ENCODE measurements around the gene KRTAP2-3.
"Not testable (repeated sequence)": the region's sequence is repeated elsewhere in the genome, so short reads cannot be mapped to it uniquely, and the experiment has no call there.

Gene KRTAP2-3

GRCh38 chr17:41101586-41102259 is 41.8 kb upstream of the KRTAP2-3 start, which contains the start of gene KRTAP4-16:
TSS of gene KRTAP4-16 (minus strand) at chr17:41102209. CDS start at chr17:41102209, 0 bp downstream.
- Histone ChIP-seq H3K4me3 (ENCODE audit: severe bottlenecking) (no peak within 1 kb of the TSS), H3K27ac (ENCODE audit: poor library complexity, severe bottlenecking) (peak within 1 kb of the TSS; percentile 70), H3K9me3 (ENCODE audit: severe bottlenecking) (peaks cover 3% of the 10 kb centered on the region), H3K36me3 (ENCODE audit: low read depth) (no peaks in the 10 kb centered on the region), H3K27me3 (ENCODE audit: insufficient read depth, poor library complexity, severe bottlenecking) (no peaks in the 10 kb centered on the region), H3K4me1 (ENCODE audit: insufficient read depth, poor library complexity, severe bottlenecking) (peaks cover 33% of the 10 kb centered on the region)
- ATAC-seq (ENCODE audit: low read depth) (no peak), DNase-seq (ENCODE audit: low spot score) (no peak)
- no peak for TF ChIP-seq CTCF (IDR thresholded peaks at IDR 0.05; ENCODE audit: poor library complexity, severe bottlenecking)

GRCh38 chr17:41099682-41100480 is 40.0 kb upstream of the KRTAP2-3 start:
- not testable (repeated sequence) for H3K27me3 ChIP-seq (ENCODE audit: insufficient read depth, poor library complexity, severe bottlenecking); H3K4me3 ChIP-seq (ENCODE audit: severe bottlenecking); H3K36me3 ChIP-seq (ENCODE audit: low read depth); H3K9me3 ChIP-seq (ENCODE audit: severe bottlenecking); DNase-seq (ENCODE audit: low spot score)
- Histone ChIP-seq H3K4me1 (ENCODE audit: insufficient read depth, poor library complexity, severe bottlenecking) (peaks cover 33% of the 10 kb centered on the region), H3K27ac (ENCODE audit: poor library complexity, severe bottlenecking) (peak overlapping the region; percentile 89)
- ATAC-seq (ENCODE audit: low read depth): peak; percentile 81

DNA sequence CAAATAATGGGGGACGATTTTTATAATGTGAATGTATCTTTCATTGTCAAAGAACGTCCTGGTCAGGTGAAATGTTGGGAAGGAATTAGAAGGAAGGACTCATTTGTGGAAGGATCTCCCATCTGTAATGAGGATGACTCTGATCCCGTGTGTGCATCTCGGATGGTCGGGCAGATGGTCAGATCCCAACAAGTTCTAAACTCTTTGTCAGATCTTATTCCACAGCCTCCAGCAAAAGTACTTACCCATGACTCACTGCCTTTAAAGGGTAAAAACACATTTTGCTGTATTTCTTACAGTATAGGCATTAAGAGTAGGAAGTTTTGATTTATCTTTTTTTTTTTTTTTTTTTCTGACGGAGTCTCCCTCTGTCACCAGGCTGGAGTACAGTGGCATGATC is 38.6 kb upstream of the KRTAP2-3 start:
- no peak for DNase-seq (ENCODE audit: low spot score)
- no peak overlapping the region for H3K4me3 ChIP-seq (ENCODE audit: severe bottlenecking)
- H3K27ac ChIP-seq (ENCODE audit: poor library complexity, severe bottlenecking): peak overlapping the region; percentile 89
- H3K9me3 ChIP-seq (ENCODE audit: severe bottlenecking): peaks cover 3% of the 10 kb centered on the region
- H3K4me1 ChIP-seq (ENCODE audit: insufficient read depth, poor library complexity, severe bottlenecking): peaks cover 27% of the 10 kb centered on the region
- TF ChIP-seq CTCF (IDR thresholded peaks at IDR 0.05; ENCODE audit: poor library complexity, severe bottlenecking): no peak
- peak; percentile 81 for ATAC-seq (ENCODE audit: low read depth)
- H3K27me3 ChIP-seq (ENCODE audit: insufficient read depth, poor library complexity, severe bottlenecking): no peaks in the 10 kb centered on the region
- no peaks in the 10 kb centered on the region for H3K36me3 ChIP-seq (ENCODE audit: low read depth)

DNA sequence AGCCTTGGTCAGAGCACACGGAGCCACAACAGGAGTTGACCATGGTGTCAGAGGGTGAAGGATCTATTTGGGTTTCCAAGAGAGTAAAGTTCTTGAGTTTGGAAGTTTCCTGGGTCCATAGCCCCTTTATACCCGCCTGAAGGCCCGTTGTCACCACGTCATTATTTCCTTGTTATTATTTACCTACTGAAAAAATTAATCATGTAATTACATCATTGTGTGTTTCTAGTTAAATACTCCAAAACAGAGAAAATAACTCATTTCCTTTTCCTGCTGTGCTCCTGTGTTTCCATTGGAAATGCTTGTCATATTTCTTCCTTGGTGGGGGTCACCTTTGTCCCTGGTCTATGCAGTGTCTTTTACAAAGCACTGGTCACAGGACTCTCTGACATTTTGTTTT is 38.1 kb upstream of the KRTAP2-3 start, which contains the start of gene KRTAP4-8:
Gene KRTAP4-8, minus strand, starts transcription at position 101 of the 400 bp plus-strand sequence. Its CDS starts 58 bp downstream, at position 43.
- Histone ChIP-seq H3K36me3 (ENCODE audit: low read depth) (no peaks in the 10 kb centered on the region), H3K4me1 (ENCODE audit: insufficient read depth, poor library complexity, severe bottlenecking) (peaks cover 27% of the 10 kb centered on the region), H3K4me3 (ENCODE audit: severe bottlenecking) (no peak within 1 kb of the TSS), H3K27ac (ENCODE audit: poor library complexity, severe bottlenecking) (peak within 1 kb of the TSS; percentile 89), H3K9me3 (ENCODE audit: severe bottlenecking) (peaks cover 3% of the 10 kb centered on the region), H3K27me3 (ENCODE audit: insufficient read depth, poor library complexity, severe bottlenecking) (no peaks in the 10 kb centered on the region)
- DNase-seq (ENCODE audit: low spot score) (no peak), ATAC-seq (ENCODE audit: low read depth) (no peak)
- no peak for TF ChIP-seq CTCF (IDR thresholded peaks at IDR 0.05; ENCODE audit: poor library complexity, severe bottlenecking)

DNA sequence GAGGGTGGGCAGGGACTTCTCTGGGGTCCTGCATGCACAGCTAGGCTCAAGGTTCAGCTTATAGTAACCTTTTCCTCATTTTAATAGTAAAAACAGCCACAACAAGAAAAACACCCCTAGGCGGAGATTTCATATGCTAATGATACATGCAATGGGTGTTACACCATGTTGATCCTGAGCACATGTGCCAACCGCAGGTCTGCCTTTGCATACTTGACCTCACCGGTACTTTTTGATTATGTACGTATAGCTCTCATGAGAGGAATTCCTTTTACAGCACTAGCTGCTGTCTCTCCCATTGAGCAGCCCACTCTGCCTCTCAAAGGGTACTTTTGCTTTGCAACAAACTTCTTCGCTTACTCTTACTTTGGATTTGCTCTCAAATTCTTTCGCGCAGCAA is 36.1 kb upstream of the KRTAP2-3 start:
- Histone ChIP-seq H3K27me3 (ENCODE audit: insufficient read depth, poor library complexity, severe bottlenecking) (no peaks in the 10 kb centered on the region), H3K4me3 (ENCODE audit: severe bottlenecking) (no peak overlapping the region), H3K4me1 (ENCODE audit: insufficient read depth, poor library complexity, severe bottlenecking) (peaks cover 26% of the 10 kb centered on the region), H3K36me3 (ENCODE audit: low read depth) (no peaks in the 10 kb centered on the region), H3K9me3 (ENCODE audit: severe bottlenecking) (peaks cover 3% of the 10 kb centered on the region), H3K27ac (ENCODE audit: poor library complexity, severe bottlenecking) (no peak overlapping the region)
- ATAC-seq (ENCODE audit: low read depth) (no peak), DNase-seq (ENCODE audit: low spot score) (no peak)
- TF ChIP-seq CTCF (IDR thresholded peaks at IDR 0.05; ENCODE audit: poor library complexity, severe bottlenecking): no peak

DNA sequence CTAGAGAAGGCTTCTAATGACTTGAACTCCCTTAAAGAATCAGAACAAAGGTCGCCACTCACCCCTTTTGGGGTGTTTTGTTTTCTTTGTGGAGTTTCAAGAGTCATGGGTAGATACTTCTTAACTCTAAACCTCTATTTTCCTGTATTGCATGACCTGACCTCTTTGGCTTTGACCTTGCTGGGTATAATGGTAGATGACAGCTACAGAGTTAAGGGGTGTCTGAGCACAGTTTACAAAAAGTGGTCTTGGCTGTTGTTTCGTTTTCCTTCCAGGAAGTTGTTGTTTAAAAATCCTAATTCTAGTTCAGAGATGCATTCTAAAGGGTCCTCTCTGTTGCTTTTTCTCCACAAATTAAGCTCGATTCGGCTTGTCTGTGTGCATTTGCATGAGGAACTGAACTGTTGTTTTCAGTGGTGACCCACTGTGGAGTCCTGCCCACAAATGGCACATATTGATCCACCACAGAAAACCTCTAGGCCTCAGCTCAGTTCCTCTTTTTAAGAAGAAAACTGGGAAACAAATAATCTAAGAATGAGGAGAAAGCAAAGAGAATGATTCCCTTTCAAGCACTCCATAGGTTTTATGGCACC is 28.9 kb upstream of the KRTAP2-3 start:
- H3K27ac ChIP-seq (ENCODE audit: poor library complexity, severe bottlenecking); H3K4me3 ChIP-seq (ENCODE audit: severe bottlenecking); H3K9me3 ChIP-seq (ENCODE audit: severe bottlenecking); H3K27me3 ChIP-seq (ENCODE audit: insufficient read depth, poor library complexity, severe bottlenecking); H3K4me1 ChIP-seq (ENCODE audit: insufficient read depth, poor library complexity, severe bottlenecking); H3K36me3 ChIP-seq (ENCODE audit: low read depth); ATAC-seq (ENCODE audit: low read depth); DNase-seq (ENCODE audit: low spot score): not testable (repeated sequence)

GRCh38 chr17:41084100-41084856 is 24.4 kb upstream of the KRTAP2-3 start, which contains the start of gene KRTAP4-7:
TSS of gene KRTAP4-7 (plus strand) at chr17:41084150. CDS start at chr17:41084207, 57 bp downstream.
- not testable (repeated sequence) for H3K9me3 ChIP-seq (ENCODE audit: severe bottlenecking); H3K4me3 ChIP-seq (ENCODE audit: severe bottlenecking); H3K36me3 ChIP-seq (ENCODE audit: low read depth); H3K27me3 ChIP-seq (ENCODE audit: insufficient read depth, poor library complexity, severe bottlenecking); H3K4me1 ChIP-seq (ENCODE audit: insufficient read depth, poor library complexity, severe bottlenecking); ATAC-seq (ENCODE audit: low read depth); DNase-seq (ENCODE audit: low spot score)
- peak within 1 kb of the TSS; percentile 71 for H3K27ac ChIP-seq (ENCODE audit: poor library complexity, severe bottlenecking)
